DMS79 (cell line): ENCODE results near the gene AFAP1L2.

Source experiments
- DNase-seq: peaks from one replicate; lab custom pipeline; 2025; lab: John Stamatoyannopoulos, UW

The AFAP1L2 gene

DNA sequence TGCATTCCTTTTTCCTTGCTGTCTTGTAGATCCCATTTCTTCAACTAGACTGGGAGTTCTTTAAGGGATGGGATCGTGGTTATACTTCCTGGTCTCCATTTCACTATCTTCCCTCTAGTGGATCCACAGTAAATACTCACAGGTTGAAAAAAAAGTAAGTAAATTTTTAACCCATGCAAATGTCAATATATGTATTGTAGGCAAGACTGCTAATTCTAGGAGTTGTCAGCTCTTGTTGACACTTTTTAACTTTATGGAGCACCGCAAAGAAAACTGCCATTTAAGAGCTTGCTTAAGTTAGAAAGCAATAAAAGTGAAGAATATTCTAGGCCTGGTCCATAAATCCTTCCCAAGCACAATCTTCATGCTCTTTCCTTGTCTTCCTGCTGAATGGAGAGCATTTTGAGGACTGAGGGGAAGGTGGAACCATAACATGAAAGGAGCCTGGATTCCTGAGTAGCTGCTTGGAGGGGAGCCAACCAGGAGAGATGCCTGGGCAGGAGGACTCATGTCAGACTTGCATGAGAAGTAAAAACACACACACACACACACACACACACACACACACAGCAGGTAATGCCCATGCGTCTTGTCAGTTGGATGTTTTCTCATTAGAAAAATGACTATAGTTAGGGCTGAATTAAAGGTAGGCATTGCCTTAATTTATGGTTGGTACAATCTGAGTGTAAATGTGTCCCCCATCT, 133.1 kb downstream of the AFAP1L2 start:
- peak; percentile 26 for DNase-seq

GRCh38 chr10:114266521-114266920, 137.8 kb downstream of the AFAP1L2 start:
- peak; percentile 42 for DNase-seq

DNA sequence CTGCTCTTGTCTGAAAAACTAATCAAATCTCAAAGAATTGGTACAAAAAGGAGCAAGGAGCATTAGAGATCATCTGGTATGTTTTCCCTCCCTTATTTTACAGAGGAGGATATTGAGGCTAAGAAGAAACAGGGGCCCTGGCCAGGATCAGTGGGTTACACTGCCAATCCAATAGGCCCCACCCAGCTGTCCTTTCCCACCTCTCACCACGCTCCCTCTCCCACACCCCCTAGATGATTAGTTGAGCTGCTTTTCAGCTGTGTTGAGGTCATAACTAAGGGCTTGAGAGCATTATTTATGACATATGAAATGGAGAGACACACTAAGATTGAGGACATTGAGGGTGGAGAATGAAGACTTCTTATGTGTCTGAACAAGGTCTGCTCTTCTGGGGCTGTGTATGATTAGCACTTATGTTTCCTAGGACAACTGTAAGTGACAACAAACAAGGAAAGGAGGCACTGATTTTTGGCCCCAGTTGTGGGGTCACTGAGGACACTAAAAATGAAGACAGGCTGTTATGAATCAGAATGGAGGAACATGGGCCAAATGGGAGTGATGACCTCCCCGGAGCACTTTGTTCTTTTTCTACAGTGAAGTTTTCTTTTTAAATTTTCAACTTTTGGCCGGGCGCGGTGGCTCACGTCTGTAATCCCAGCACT, 138.8 kb downstream of the AFAP1L2 start:
- DNase-seq: no peak

GRCh38 chr10:114262496-114262895, 141.8 kb downstream of the AFAP1L2 start:
- DNase-seq: no peak

DNA sequence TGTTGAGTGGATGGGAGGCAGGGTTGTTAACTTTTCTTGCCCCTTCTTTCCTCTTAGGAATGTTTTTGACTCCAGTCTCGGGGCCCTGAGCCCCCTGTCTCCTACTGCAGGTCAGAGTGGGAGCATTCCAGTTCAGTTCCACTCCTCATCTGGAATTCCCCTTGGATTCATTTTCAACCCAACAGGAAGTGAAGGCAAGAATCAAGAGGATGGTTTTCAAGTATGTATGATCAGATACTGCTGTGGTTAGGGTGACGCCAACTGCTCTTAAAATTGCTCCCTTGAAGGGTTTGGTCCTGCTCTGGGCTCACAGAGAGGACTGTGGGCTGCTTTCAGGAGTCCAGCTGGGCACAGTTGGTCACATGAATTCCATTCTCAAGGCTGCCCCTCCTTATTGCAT, 143.2 kb downstream of the AFAP1L2 start:
- DNase-seq: no peak

DNA sequence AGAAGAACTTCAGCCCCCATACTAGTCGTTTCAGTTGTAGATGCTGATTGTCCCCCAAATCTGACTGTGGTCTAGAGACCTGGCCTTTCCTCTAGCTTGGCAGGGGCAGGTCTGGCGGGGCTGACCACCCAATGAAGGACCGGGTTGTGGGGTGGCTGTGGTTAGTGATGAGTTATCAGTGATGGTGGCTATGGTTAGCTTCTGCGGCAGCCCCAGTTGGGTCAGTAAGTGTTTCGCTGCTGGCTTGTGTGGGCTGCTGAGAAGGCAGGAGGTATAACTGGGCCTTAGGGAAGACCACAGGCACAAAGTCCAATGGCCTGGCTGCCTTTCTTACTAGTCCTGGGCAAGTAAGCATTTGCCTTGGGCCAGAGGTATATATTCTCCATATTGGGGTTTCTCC, 143.9 kb downstream of the AFAP1L2 start:
- no peak for DNase-seq

GRCh38 chr10:114259824-114260223, 144.5 kb downstream of the AFAP1L2 start:
- no peak for DNase-seq

DNA sequence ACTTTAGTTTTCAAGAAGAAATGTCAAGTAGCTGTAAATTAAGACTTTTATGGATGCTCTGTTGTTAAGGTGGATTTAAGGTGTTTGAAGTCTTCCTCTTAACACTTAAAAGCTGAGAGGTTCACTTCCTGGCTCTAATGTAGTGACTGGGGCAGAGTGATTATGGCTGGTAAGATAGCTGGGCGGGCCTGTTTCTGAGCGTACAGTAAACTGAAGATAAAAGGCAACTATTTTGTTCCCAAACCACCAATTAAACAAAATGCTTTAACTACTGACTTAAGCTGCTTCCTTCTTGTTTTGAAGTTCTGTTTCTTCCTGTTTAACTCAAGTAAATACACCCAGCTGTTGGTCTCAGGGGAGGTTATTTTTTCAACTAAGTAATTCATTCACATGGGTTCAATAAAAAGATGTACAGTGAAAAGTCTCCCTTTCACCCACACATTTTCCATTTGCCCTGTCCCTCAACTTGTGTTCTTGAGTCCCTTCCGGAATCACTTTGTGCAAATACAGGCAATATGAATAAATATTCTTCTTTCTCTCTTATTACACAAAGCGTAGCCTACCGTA, 145.9 kb downstream of the AFAP1L2 start:
- no peak for DNase-seq

- no peak for DNase-seq
Observed at GRCh38 chr10:114257498-114257897, 146.8 kb downstream of the AFAP1L2 start.

- no peak for DNase-seq
Observed at GRCh38 chr10:114256822-114257221, 147.5 kb downstream of the AFAP1L2 start.

DNA sequence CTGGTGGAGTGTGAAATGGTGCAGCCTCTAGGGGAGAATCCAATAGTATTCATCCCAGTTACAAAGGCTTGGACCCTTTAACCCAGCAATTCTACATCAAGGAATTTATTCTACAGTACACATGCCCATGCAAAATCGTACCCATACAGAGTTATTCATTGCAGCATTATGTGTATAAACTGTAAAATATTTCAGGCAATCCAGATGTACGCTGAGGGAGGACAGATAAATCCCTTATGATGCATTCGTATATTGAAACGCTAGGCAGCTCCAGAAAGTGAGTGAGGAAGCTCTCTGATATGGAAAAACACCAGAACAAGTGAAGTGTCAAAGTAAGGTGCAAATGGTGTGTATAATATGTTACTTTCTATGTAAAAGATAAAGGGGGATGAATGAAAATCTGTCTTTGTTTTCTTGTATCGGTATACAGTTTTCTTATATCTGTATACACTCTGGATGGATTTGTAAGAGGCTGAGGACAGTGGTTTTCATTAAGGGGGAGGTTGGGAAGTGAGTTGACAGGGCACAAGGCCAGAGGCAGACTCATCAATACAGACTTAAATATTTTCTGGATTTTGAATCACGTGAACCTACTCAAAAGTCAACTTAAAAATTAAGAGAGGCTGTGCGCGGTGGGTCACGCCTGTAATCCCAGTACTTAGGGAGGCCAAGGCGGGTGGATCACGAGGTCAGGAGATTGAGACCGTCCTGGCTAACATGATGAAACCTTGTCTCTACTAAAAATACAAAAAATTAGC, 148.1 kb downstream of the AFAP1L2 start:
- DNase-seq: no peak

GRCh38 chr10:114255227-114255626, 149.1 kb downstream of the AFAP1L2 start:
- no peak for DNase-seq

DNA sequence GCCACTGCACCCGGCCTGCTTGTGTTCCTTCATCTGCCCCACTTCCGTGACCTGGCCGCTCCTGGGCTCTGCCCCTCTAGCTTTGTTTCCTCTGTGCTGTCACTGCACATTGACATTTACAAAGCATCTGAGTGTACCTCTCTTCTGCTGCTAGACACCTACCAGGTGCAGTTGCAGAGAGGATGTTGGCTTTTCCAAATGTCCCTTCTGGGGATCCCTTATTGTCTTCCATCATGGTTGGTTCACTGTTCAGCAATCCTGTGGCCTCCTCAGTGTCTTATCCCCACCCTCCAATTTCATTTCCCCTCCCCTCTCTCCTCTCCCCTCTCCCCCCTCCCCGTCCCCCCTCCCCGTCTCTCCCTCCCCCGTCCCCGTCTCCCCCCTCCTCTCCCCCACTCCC, 151.4 kb downstream of the AFAP1L2 start:
- no peak for DNase-seq

DNA sequence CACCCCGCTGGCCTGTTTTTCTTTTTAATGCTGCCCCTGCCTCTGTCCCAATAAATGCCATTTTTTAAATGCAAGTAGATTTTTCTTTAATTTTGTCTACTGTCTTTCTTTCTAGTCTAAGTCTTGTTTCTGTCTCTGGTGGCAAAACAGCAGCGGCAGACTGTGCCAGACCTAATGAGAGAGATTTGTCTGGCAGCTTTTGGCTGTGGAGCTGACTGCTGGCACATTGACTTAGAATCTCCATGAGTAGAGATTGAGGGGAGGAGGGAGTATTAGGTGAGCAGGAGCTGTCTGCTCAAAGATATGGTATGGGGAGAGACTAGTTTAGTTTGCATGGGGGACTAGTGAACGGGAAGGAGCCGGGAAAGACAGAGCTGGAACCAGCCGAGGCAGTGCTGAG, 152.2 kb downstream of the AFAP1L2 start:
- DNase-seq: no peak

DNA sequence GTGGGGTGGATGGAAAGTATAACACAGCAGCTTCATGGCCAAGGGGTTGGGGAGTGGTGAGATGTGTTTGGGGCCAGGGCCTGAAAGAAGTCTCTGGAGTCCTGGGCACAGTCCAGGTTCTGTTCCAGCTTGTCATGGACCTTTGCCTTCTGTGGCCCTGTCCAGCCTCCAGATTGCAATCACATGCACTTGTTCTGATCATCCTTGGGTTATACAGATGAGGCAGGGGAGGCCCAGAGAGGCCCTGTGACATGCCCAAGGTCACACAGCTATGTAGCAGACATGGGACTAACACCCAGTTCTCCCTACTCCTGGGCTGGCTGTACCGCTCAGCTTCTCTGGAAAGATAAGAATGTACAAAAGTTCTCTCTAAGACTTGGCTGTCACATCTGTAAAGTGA, 153.6 kb downstream of the AFAP1L2 start:
- no peak for DNase-seq

GRCh38 chr10:114250236-114250635, 154.1 kb downstream of the AFAP1L2 start:
- no peak for DNase-seq

GRCh38 chr10:114246679-114247305, 157.5 kb downstream of the AFAP1L2 start:
- DNase-seq: no peak

- no peak for DNase-seq
Observed at GRCh38 chr10:114245121-114245791, 159.0 kb downstream of the AFAP1L2 start.
